Neural cell (in vitro differentiated cells): ENCODE data around the gene PALD1.

ENCODE experiments used
- CTCF ChIP-seq: fragments of 450-650 bp; IDR thresholded peaks from 2 replicates; pipeline ENCODE4 v1.5.1; 2014; ENCODE audit warnings: antibody characterized with exemption, mild to moderate bottlenecking, moderate library complexity; ENCODE audit not compliant: poor library complexity, severe bottlenecking
- TAF1 ChIP-seq: IDR thresholded peaks from 2 replicates; pipeline ENCODE4 v1.6.1; 2012; ENCODE audit warnings: low read depth

- TF ChIP-seq CTCF (no peak), TAF1 (no peak)
These were observed 23.3 kb upstream of the PALD1 start for GRCh38 chr10:70455213-70455630.
